ENCODE data around the gene RRBP1.

The RRBP1 gene

GRCh38 chr20:17645546-17646208, 36.4 kb downstream of the RRBP1 start:
- no peak for DNase-seq

- DNase-seq: no peak
Measured at GRCh38 chr20:17645010-17645409, 37.0 kb downstream of the RRBP1 start.

GRCh38 chr20:17644451-17644850, 37.6 kb downstream of the RRBP1 start:
- no peak for DNase-seq

- no peak for DNase-seq
Measured at GRCh38 chr20:17643531-17644188, 38.4 kb downstream of the RRBP1 start.

GRCh38 chr20:17642404-17643269, 39.4 kb downstream of the RRBP1 start:
- DNase-seq: no peak

GRCh38 chr20:17641993-17642392, 40.0 kb downstream of the RRBP1 start:
- no peak for DNase-seq

GRCh38 chr20:17641520-17641964, 40.5 kb downstream of the RRBP1 start:
- DNase-seq: no peak

GRCh38 chr20:17640875-17641378, 41.1 kb downstream of the RRBP1 start:
- DNase-seq: no peak

GRCh38 chr20:17640146-17640874, 41.7 kb downstream of the RRBP1 start:
- DNase-seq: no peak

- DNase-seq: no peak
Measured at GRCh38 chr20:17638835-17639407, 43.1 kb downstream of the RRBP1 start.

GRCh38 chr20:17637985-17638640, 43.9 kb downstream of the RRBP1 start:
- DNase-seq: no peak

GRCh38 chr20:17637413-17637780, 44.6 kb downstream of the RRBP1 start:
- DNase-seq: no peak

- DNase-seq: peak; percentile 48
Measured at GRCh38 chr20:17636523-17637412, 45.3 kb downstream of the RRBP1 start.

GRCh38 chr20:17635332-17636244, 46.5 kb downstream of the RRBP1 start:
- no peak for DNase-seq

GRCh38 chr20:17634661-17635331, 47.2 kb downstream of the RRBP1 start:
- no peak for DNase-seq

- no peak for DNase-seq
Measured at GRCh38 chr20:17633850-17634500, 48.1 kb downstream of the RRBP1 start.

GRCh38 chr20:17633221-17633849, 48.7 kb downstream of the RRBP1 start:
- DNase-seq: no peak

All from NCI-H2171 treated with DMSO at 0.1 percent for 48 hours (cell line).